SK-N-SH treated with all-trans-retinoic acid at 6 μM for 48 hours (cell line): ENCODE results near the gene SLC4A5.

ENCODE experiments used
- BACH2 ChIP-seq: fragments of 250-450 bp; sonication (Bioruptor Pico); IDR thresholded peaks from 2 replicates; pipeline ENCODE4 v1.9.0; 2021; ENCODE audit warnings: mild to moderate bottlenecking, borderline replicate concordance
- CSDC2 ChIP-seq: fragments of 250-450 bp; sonication (Bioruptor Pico); IDR thresholded peaks from 2 replicates; pipeline ENCODE4 v1.5.0; 2020; ENCODE audit warnings: mild to moderate bottlenecking, moderate library complexity
- CSRNP3 ChIP-seq: fragments of 250-450 bp; sonication (Bioruptor Pico); IDR thresholded peaks from 2 replicates; pipeline ENCODE4 v1.5.1; 2021; ENCODE audit warnings: mild to moderate bottlenecking, moderate library complexity
- ESRRG ChIP-seq: fragments of 250-450 bp; sonication (Bioruptor Pico); IDR thresholded peaks from 2 replicates; pipeline ENCODE4 v1.6.1; 2021; ENCODE audit warnings: mild to moderate bottlenecking
- ISL1 ChIP-seq: fragments of 250-450 bp; sonication (Bioruptor Pico); IDR thresholded peaks from 2 replicates; pipeline ENCODE4 v2.1.2; 2022; ENCODE audit warnings: mild to moderate bottlenecking, moderate library complexity
- OSR1 ChIP-seq: fragments of 250-450 bp; sonication (Bioruptor Pico); IDR thresholded peaks from 2 replicates; pipeline ENCODE4 v1.8.0; 2022; ENCODE audit warnings: moderate library complexity, mild to moderate bottlenecking, inconsistent platforms
- PATZ1 ChIP-seq: fragments of 250-450 bp; sonication (Bioruptor Pico); IDR thresholded peaks from 2 replicates; pipeline ENCODE4 v1.8.0; 2020; ENCODE audit warnings: mild to moderate bottlenecking, moderate library complexity, borderline replicate concordance
- PPARA ChIP-seq: fragments of 250-450 bp; sonication (Bioruptor Pico); IDR thresholded peaks from 2 replicates; pipeline ENCODE4 v1.5.0; 2020; ENCODE audit warnings: mild to moderate bottlenecking, borderline replicate concordance
- RARB ChIP-seq: fragments of 250-450 bp; sonication (Bioruptor Pico); IDR thresholded peaks from 2 replicates; pipeline ENCODE4 v1.8.0; 2021; ENCODE audit warnings: mild to moderate bottlenecking, moderate library complexity
- TCF4 ChIP-seq: fragments of 250-450 bp; sonication (Bioruptor Pico); IDR thresholded peaks from 2 replicates; pipeline ENCODE4 v1.8.0; 2021; ENCODE audit warnings: mild to moderate bottlenecking, moderate library complexity, borderline replicate concordance
- TSHZ2 ChIP-seq: fragments of 250-450 bp; sonication (Bioruptor Pico); IDR thresholded peaks from 2 replicates; pipeline ENCODE4 v1.5.0; 2020; ENCODE audit warnings: mild to moderate bottlenecking, moderate library complexity
- ZC3H10 ChIP-seq: fragments of 250-450 bp; sonication (Bioruptor Pico); IDR thresholded peaks from 2 replicates; pipeline ENCODE4 v1.5.1; 2021; ENCODE audit warnings: mild to moderate bottlenecking, moderate library complexity
- ZNF565 ChIP-seq: fragments of 450-650 bp; formaldehyde crosslinking; conservative IDR thresholded peaks from 2 replicates; pipeline ENCODE4 v1.5.0; 2020; ENCODE audit warnings: low read depth, mild to moderate bottlenecking, moderate library complexity
- ZNF70 ChIP-seq: fragments of 450-650 bp; formaldehyde crosslinking; IDR thresholded peaks from 2 replicates; pipeline ENCODE4 v1.5.0; 2020; ENCODE audit warnings: mild to moderate bottlenecking, moderate library complexity

- no peak for TF ChIP-seq PATZ1 (CRISPR knock-in tag)
- TF ChIP-seq TCF4, result no peak
- TF ChIP-seq ZC3H10, result no peak
- no peak for TF ChIP-seq CSRNP3 (CRISPR knock-in tag)
- no peak for TF ChIP-seq BACH2
- TF ChIP-seq PPARA (CRISPR knock-in tag), result no peak
- no peak for TF ChIP-seq ZNF70 (CRISPR knock-in tag)
- TF ChIP-seq TSHZ2, result no peak
- no peak for TF ChIP-seq RARB (CRISPR knock-in tag)
- no peak for TF ChIP-seq ISL1 (CRISPR knock-in tag)
- no peak for TF ChIP-seq ESRRG (CRISPR knock-in tag)
- TF ChIP-seq ZNF565 (CRISPR knock-in tag), result no peak
- TF ChIP-seq OSR1, result no peak
- no peak for TF ChIP-seq CSDC2 (CRISPR knock-in tag)
Measured at GRCh38 chr2:74223941-74224770, 119.1 kb downstream of the SLC4A5 start.
